HL-60 (cell line): ENCODE results near the gene KANTR.

Experiments
- POLR2AphosphoS5 ChIP-seq: IDR thresholded peaks from 2 replicates; pipeline ENCODE4 v1.6.1; 2012; ENCODE audit warnings: low read depth
- TF ChIP-seq, protein P1 (sequence below): IDR thresholded peaks from one replicate; pipeline ENCODE4 v1.5.1; 2011; ENCODE audit warnings: low read length, control low read depth, inconsistent platforms; ENCODE audit not compliant: insufficient read depth
- TF ChIP-seq, protein P2 (sequence below): IDR thresholded peaks from 2 replicates; pipeline ENCODE4 v1.6.1; 2012; ENCODE audit warnings: low read depth; ENCODE audit not compliant: insufficient replicate concordance

DNA sequence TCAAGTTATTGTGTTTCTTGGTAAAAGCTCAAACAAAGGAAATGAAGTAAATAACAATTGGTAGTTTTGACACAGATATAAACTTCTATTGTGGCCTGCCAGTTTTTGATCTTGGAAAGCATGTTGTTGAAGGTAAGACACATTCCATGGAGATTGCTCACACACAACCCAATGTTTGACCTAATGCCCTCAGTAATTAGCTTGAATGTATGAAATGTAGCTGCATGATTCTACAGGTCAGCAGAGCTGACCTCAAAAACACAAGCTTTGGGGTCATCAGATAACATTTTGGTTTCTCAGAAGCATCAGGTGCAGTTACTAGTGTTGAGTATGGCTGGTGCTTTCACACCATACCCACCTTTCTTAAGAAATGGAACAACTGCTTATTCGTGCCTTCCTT is 28.8 kb upstream of the KANTR start:
- TF ChIP-seq POLR2AphosphoS5 = no peak
- TF ChIP-seq, protein P1, sequence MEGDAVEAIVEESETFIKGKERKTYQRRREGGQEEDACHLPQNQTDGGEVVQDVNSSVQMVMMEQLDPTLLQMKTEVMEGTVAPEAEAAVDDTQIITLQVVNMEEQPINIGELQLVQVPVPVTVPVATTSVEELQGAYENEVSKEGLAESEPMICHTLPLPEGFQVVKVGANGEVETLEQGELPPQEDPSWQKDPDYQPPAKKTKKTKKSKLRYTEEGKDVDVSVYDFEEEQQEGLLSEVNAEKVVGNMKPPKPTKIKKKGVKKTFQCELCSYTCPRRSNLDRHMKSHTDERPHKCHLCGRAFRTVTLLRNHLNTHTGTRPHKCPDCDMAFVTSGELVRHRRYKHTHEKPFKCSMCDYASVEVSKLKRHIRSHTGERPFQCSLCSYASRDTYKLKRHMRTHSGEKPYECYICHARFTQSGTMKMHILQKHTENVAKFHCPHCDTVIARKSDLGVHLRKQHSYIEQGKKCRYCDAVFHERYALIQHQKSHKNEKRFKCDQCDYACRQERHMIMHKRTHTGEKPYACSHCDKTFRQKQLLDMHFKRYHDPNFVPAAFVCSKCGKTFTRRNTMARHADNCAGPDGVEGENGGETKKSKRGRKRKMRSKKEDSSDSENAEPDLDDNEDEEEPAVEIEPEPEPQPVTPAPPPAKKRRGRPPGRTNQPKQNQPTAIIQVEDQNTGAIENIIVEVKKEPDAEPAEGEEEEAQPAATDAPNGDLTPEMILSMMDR = no peak
- TF ChIP-seq, protein P2, sequence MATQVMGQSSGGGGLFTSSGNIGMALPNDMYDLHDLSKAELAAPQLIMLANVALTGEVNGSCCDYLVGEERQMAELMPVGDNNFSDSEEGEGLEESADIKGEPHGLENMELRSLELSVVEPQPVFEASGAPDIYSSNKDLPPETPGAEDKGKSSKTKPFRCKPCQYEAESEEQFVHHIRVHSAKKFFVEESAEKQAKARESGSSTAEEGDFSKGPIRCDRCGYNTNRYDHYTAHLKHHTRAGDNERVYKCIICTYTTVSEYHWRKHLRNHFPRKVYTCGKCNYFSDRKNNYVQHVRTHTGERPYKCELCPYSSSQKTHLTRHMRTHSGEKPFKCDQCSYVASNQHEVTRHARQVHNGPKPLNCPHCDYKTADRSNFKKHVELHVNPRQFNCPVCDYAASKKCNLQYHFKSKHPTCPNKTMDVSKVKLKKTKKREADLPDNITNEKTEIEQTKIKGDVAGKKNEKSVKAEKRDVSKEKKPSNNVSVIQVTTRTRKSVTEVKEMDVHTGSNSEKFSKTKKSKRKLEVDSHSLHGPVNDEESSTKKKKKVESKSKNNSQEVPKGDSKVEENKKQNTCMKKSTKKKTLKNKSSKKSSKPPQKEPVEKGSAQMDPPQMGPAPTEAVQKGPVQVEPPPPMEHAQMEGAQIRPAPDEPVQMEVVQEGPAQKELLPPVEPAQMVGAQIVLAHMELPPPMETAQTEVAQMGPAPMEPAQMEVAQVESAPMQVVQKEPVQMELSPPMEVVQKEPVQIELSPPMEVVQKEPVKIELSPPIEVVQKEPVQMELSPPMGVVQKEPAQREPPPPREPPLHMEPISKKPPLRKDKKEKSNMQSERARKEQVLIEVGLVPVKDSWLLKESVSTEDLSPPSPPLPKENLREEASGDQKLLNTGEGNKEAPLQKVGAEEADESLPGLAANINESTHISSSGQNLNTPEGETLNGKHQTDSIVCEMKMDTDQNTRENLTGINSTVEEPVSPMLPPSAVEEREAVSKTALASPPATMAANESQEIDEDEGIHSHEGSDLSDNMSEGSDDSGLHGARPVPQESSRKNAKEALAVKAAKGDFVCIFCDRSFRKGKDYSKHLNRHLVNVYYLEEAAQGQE = no peak
